ENCODE measurements around the gene MMP23B.

- no peak for TF ChIP-seq CTCF (conservative IDR thresholded peaks at IDR 0.05)
- no peak for TF ChIP-seq ZFX (IDR thresholded peaks at IDR 0.05)
Measured at GRCh38 chr1:1617925-1618324, 14.0 kb upstream of the MMP23B start.

Measured in C4-2B (cell line).